HG03064 (cell line): Measurements from ENCODE around the gene SCAMP5.
A peak's percentile ranks its signal among the peaks of the same experiment; 100 is the strongest.

ENCODE experiments used
- ATAC-seq: cut with Tn5 transposase; IDR thresholded peaks from one replicate; pipeline ENCODE4 v1.9.1; 2021; ENCODE audit warnings: low read depth; ENCODE audit not compliant: unreplicated experiment

SCAMP5 gene

GRCh38 chr15:75021341-75021740 is 26.0 kb downstream of the SCAMP5 start:
- ATAC-seq, result no peak

DNA sequence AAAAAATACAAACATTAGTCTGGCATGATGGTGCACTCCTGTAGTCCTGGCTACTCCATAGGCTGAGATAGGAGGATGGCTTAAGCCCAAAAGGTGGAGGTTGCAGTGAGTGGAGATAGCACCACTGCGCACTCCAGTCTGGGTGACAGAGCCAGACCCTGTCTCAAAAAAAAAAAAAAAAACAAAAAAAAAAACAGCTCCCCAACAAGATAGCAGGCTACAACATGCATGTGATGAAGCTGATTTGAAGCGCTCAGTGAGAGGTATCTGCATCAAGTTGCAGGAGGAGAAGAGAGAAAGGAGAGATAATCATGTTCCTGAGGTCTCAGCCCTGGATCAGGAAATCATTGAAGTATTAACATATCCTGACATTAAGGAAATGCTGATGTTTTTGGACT is 27.4 kb downstream of the SCAMP5 start:
- ATAC-seq, result no peak

- peak; percentile 87 for ATAC-seq
Observed at GRCh38 chr15:75023181-75023871, 28.0 kb downstream of the SCAMP5 start, which contains the start of gene PPCDC. Gene PPCDC, plus strand, starts transcription at chr15:75023590. Its CDS starts 4,729 bp downstream, at chr15:75028319.

DNA sequence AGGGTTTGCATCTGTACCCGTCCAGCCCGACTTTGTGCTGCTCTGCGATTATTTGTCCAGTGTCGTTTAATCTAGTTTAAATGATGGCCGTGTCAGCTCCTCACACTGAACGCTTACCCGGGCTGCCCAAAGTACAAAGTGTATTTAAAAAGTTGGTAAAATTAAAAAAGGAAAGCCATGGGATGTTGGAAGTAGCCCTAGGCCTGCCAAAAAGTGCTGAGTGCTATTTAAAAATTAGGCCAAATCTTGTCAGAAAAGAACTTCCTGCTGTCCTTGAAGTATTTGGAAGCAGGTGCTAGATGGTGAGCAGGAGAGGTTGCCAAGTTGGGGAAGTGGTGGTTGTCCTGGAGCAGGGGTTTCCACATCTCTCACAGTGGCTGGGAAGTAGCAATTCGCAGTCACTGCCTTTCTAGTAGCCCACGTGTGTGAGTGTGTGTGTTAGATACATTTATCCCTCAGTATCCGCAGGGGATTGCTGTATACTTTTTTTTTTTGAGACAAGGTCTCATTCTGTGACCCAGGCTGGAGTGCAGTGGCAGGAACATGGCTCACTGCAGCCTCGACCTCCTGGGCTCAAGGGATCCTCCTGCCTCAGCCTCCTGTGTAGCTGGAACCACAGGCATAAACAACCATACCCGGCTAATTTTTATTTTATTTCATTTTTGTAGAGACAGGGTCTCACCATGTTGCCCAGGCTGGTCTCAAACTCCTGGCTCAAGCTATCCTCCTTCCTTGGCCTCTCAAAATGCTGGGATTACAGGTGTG is 28.7 kb downstream of the SCAMP5 start:
- no peak for ATAC-seq

- no peak for ATAC-seq
Observed at GRCh38 chr15:75025107-75025506, 29.7 kb downstream of the SCAMP5 start.

DNA sequence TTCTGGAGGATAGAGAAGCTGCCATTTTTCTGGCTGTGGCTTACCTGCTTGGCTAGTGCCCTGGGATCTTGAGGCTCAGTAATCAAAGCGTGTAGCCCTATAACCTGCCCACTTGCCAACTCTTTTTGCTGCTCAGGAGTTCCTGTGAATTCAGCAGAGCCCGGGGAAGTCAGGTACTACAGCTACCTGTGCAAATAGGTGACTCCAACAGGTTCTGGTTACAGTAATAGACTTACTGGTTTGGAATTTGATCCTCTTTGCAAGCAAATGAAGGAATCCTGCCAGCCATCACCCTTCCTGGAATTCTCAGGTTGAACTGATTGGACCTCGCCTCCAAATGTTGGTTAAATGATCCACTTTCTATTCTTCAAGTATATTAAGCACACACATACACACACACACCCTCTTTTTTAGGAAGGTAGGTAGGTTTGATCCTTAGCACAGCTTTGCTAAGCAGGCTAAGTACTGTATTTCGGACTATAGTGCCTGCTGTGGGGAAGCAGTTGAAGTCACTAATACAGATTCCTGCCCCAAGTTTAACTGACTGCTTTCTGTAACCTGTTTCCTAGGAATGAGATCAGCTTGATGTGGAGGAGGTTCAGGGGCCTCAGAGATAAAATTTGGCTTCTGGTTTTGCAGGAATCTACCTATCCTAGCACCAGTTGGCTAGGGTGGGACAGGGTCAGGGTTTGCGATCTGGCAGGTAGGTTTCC is 30.3 kb downstream of the SCAMP5 start:
- ATAC-seq, result no peak

DNA sequence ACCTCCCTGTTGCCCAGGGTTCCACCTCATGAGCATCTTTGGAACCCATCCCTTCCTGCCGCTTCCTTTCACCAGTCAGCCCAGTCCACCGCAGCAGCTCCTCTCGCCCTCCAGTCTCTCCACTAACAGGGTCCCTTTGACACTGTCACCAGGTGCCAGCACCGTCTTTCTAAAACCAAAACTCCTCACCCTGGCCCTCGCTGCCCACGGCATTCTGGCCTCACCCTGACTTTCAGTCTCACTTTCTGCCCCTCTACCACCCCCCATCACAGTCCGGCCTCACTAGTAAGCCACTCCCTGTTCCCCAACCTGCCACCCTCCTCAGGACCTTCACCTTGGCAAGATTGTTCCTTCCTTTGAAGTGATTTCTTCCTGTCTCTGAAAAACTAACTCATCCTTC is 32.2 kb downstream of the SCAMP5 start:
- ATAC-seq, result no peak

- ATAC-seq, result no peak
Observed at GRCh38 chr15:75028991-75029377, 33.6 kb downstream of the SCAMP5 start.

DNA sequence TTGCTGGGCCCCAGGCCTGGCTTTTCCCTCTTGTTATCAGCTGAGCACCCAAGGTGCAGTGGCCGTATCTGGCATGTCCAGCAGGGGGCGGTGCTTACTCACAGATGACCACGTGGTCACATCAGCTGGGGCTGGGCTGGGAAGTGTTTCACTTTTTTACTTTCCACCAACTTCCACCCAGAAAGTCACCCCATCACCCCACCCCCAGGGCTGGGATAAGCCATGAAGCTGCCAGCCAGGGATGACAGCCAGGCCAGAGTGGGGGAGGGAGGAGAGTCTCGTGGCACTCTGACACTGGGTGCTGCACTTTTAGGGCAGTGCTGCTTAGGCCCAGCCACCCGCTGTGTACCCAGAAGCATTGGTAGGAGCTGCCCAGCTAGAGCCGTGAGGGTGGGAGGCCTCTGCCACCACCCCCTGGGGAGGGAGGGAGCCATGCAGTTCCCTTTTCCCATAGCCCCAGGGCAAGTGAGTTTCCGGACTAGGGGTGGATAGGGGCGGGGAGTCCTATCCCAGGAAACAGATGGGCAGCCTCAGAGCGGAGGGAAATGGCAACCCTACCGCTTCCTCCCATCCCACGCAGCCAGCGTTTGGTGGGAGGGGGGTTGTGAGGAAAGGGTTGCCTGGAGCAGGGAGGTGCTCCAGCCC is 34.1 kb downstream of the SCAMP5 start:
- ATAC-seq, result no peak

GRCh38 chr15:75030023-75030413 is 34.7 kb downstream of the SCAMP5 start:
- no peak for ATAC-seq

GRCh38 chr15:75030424-75030823 is 35.1 kb downstream of the SCAMP5 start:
- ATAC-seq, result no peak

DNA sequence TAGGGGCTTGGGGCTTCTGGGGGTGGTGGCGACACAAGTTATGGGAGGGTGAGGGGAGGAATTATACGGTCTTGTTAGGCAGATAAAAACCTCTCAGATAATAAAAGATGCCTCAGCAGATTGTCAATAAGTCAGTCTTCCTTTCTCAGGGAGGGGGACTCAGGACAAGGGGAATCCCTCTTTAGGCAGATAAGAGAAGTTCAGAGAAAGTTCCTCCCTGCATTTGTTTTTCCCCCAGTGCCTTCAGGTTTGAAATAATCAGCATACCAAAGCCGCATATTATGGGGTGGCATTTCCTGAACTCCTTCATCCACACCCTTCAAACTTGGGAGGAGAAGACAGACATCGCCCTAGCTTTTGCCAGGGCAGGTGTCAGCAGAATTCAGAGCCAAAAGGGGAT is 36.5 kb downstream of the SCAMP5 start:
- ATAC-seq, result no peak

GRCh38 chr15:75032395-75032794 is 37.0 kb downstream of the SCAMP5 start:
- no peak for ATAC-seq

DNA sequence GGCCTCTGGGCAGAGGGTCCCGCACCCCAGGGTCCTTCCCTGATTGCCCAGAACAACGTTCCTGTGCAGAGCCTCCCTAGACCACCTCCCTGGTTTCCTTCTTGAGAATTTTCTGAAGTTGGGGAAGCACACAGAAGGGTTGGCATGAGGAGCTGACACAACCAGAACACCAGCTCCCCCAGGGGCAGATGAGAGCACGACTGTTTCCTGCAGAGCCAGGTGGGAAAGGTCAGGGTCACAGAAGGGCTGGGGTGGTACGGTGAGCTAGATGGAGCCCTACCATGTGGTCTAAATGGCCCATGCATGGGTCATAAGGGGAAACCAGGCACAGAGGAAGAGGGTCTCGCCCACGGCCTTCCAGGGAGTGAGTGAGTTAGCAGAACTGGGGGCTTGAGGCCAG is 38.4 kb downstream of the SCAMP5 start:
- no peak for ATAC-seq

GRCh38 chr15:75034615-75035014 is 39.3 kb downstream of the SCAMP5 start:
- no peak for ATAC-seq

- no peak for ATAC-seq
Observed at GRCh38 chr15:75036212-75036616, 40.9 kb downstream of the SCAMP5 start.

DNA sequence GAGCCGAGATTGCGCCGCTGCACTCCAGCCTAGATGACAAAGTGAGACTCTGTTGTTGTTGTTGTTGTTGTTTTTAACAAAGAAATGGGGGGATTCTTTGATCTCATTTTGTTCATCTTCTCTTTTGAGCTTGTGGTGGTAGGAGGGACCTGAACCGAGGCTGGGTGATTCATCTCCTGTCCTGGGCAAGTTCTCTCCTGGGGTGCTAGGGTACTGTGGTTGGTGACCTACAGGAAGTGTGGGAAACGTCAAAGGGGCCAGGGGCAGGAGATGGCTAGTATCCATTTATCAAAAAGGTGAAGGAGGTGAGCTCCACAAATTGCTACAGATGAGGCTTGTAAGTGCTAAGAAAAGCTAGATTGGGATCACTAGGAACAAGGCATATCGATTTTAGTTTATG is 42.3 kb downstream of the SCAMP5 start:
- ATAC-seq, result no peak

- ATAC-seq, result no peak
Observed at GRCh38 chr15:75038231-75038630, 42.9 kb downstream of the SCAMP5 start.

DNA sequence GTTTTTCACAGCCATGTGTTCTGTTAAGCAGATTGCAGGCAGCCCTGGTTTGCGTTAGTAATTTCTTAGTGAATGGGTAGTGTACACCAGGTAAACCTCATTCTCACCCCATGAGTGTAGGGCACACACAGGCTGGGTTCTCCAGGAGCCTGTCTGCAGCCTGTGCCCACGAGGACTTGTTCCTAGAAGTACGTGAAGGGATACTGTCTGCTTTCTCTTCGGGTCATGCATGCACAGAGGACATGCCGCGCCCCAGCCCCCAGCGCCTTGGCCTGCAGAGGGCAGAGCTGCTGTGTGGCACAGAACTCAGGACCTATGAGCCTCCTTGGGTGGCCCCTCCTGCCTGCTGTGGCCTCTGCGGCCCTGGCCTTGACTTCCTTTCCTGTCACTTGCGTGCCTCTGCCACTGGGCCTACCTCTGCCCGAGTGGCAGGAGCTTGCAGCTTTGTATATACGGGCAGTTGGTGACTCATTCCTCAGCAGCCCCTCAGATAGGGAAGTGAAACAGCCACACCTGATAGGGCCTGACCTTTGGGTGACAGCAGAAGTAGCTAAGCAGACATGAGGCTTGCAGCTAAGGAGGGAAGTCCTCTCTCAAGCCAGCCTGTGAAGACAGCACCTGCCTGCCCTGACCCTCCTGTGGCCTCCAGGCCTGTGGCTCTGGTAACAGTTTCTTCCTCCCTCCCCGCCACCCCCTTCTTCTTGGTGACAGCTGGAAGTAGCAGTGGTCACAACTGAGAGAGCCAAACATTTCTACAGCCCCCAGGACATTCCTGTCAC is 47.6 kb downstream of the SCAMP5 start:
- peak; percentile 63 for ATAC-seq
